Measurements from ENCODE around the gene LRMDA. TPM values are rescaled to one million over a fixed set of nuclear protein-coding genes. Genes with fewer than 3 reads are reported as not detected.

Gene LRMDA
- total RNA-seq, 4 donors from 2014 or later: 2.2 to 7.8 (median 4.5) TPM

DNA sequence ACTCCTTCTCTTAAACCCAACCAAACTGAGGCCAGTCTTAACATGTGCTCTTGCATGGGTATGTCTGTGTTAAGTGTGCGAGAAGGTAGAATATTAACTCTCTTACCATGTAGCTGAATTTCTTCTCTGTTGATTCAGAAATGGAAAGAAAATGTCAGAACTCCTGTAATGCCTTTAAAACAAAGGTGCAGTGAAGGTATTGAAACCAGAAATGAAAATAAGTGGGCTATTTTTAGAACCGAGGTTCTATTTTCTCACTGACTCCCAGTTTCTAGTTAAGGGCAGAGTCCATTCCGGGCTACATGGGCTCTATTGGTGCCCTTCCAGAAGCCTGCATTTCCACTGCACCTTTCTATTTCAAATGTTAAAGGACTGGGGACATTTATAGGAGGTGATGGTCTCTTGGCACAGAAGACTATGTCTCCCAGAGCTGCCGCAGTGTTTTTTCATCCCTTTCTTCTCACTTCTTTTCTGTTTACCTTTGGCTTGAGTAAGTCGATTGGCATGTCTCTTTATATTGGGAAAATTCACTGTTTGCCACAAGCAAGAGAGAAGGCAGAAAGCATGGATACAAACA lies 174.9 kb downstream of the LRMDA start:
- intact Hi-C loops (cut with DNase I; ENCODE audit: low total_unique reads) (no loop called here), in situ Hi-C loops (cut with MboI; ENCODE audit: low pct_ligation_motif_present in 1 of 4, low pct_unique_long_range_greater_than_20kb in 1 of 4, low sequenced_read_pairs in 3 of 4) (no loop called here)
- Histone ChIP-seq H3K36me3 (no peaks in the 10 kb centered on the region), H3K27ac (no peak overlapping the region), H3K27me3 (no peaks in the 10 kb centered on the region), H3K4me1 (peaks cover 0 to 11% (median 5%) of the 10 kb centered on the region in 4 donors), H3K4me3 (no peak overlapping the region), H3K9me3 (no peaks in the 10 kb centered on the region)
- 59 to 72% methylated on average over 5 of the region's 5 CpGs for WGBS, 2 donors (ENCODE audit: low coverage in 1 of 2)
- no peak for DNase-seq
- TF ChIP-seq POLR2A (IDR thresholded peaks at IDR 0.05) (no peak), EP300 (IDR thresholded peaks at IDR 0.05; ENCODE audit: low read depth) (no peak)
- TF ChIP-seq, protein P1, sequence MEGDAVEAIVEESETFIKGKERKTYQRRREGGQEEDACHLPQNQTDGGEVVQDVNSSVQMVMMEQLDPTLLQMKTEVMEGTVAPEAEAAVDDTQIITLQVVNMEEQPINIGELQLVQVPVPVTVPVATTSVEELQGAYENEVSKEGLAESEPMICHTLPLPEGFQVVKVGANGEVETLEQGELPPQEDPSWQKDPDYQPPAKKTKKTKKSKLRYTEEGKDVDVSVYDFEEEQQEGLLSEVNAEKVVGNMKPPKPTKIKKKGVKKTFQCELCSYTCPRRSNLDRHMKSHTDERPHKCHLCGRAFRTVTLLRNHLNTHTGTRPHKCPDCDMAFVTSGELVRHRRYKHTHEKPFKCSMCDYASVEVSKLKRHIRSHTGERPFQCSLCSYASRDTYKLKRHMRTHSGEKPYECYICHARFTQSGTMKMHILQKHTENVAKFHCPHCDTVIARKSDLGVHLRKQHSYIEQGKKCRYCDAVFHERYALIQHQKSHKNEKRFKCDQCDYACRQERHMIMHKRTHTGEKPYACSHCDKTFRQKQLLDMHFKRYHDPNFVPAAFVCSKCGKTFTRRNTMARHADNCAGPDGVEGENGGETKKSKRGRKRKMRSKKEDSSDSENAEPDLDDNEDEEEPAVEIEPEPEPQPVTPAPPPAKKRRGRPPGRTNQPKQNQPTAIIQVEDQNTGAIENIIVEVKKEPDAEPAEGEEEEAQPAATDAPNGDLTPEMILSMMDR (IDR thresholded peaks at IDR 0.05): no peak

DNA sequence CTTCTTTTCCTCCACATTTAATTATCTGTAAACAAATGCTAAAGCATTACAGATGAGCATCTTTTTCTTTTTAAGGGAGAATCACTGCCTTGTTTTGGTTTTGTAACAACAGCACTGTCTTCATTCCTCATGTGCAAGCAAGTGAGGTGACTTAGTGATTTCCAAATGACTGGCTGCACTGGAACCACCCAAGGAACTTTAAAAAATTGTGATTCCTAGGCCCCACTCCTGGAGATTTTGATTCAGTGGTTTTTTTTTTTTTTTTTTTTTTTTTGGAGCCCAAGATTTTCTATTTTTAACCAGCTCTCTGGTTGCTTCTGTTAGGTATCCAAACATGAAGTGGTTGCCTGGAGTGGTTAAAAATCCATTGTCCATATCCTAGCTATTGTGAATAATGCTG lies 176.2 kb downstream of the LRMDA start:
- DNase-seq: no peak
- in situ Hi-C loops (cut with MboI; ENCODE audit: low pct_ligation_motif_present in 1 of 4, low pct_unique_long_range_greater_than_20kb in 1 of 4, low sequenced_read_pairs in 3 of 4) (no loop called here), intact Hi-C loops (cut with DNase I; ENCODE audit: low total_unique reads) (no loop called here)
- Histone ChIP-seq H3K27ac (no peak overlapping the region), H3K9me3 (no peaks in the 10 kb centered on the region), H3K4me3 (no peak overlapping the region), H3K27me3 (no peaks in the 10 kb centered on the region), H3K36me3 (no peaks in the 10 kb centered on the region), H3K4me1 (peaks cover 3 to 24% (median 11%) of the 10 kb centered on the region in 4 donors)
- TF ChIP-seq POLR2AphosphoS5 (IDR thresholded peaks at IDR 0.05) (no peak), EP300 (IDR thresholded peaks at IDR 0.05; ENCODE audit: low read depth) (no peak), POLR2A (IDR thresholded peaks at IDR 0.05) (no peak)
- TF ChIP-seq, protein P1 (IDR thresholded peaks at IDR 0.05): no peak

DNA sequence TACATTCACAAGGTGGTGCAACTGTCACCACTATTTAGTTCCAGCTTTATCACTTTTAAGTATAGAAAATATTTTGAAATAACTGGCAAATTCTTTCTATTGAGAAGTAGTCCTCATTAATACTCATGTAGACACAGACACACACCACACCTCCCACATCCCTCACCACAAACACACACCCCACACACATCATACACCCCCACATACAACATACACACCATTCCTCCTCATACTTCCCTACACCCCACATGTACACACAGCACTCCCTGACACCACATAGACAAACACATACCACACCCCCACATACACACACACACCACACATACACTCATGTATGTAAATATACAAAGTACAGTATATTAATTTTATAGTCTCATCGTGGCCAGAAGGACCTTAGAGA lies 178.8 kb downstream of the LRMDA start:
- Histone ChIP-seq H3K9me3 (no peaks in the 10 kb centered on the region), H3K4me1 (peaks cover 3 to 45% (median 13%) of the 10 kb centered on the region in 4 donors), H3K36me3 (no peaks in the 10 kb centered on the region), H3K4me3 (no peak overlapping the region), H3K27ac (no peak overlapping the region), H3K27me3 (no peaks in the 10 kb centered on the region)
- no peak for DNase-seq
- 0% methylated on average over 1 of the region's 1 CpG for WGBS, 2 donors (ENCODE audit: low coverage in 1 of 2)
- intact Hi-C loops (cut with DNase I; ENCODE audit: low total_unique reads): no loop called here
- no peak for TF ChIP-seq EP300 (IDR thresholded peaks at IDR 0.05; ENCODE audit: low read depth)
- no peak for TF ChIP-seq POLR2A (IDR thresholded peaks at IDR 0.05)
- TF ChIP-seq POLR2AphosphoS5 (IDR thresholded peaks at IDR 0.05): no peak
- TF ChIP-seq, protein P1 (IDR thresholded peaks at IDR 0.05): no peak
- in situ Hi-C loops (cut with MboI; ENCODE audit: low pct_ligation_motif_present in 1 of 4, low pct_unique_long_range_greater_than_20kb in 1 of 4, low sequenced_read_pairs in 3 of 4): no loop called here

DNA sequence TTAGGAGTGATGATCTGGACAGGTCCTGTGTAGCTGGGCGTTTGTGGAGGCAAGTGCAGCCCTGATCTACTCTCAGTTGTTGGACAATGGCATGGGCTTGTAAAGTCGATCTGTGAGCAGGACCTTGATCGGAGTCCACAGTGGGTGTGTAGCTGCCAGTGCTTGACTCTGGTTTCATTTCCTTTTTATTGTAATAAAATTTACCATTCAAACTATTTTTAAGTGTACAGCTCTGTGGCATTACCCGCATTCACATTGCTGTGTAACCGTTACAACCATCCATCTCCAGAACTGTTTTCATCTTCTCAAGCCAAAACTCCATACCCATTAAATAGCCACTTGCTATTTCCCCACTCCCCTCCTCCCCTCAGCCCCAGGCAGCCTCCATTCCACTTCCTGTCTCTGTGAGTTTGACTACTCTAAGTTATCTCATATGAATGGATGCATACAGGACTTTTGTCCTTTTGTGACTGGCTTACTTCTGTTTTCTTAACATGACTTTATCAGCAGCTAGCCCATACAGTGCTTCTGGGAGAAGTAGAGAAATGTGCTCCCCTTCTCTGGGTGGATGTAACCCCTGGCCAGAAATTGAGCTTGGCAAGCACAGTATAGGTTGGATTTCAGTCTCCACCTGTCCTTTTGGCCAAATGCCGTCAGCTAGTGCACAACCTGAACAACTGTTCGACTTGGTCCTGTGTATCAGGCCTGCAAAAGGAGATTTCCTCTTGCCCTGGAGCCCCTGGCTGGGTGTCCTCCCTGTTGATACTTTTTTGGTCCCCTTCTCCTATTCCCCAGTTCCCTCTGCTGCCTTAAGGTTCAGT lies 180.0 kb downstream of the LRMDA start:
- Histone ChIP-seq H3K27ac (peak overlapping the region; percentile 37 to 63 (median 41)), H3K9me3 (no peaks in the 10 kb centered on the region), H3K36me3 (no peaks in the 10 kb centered on the region), H3K4me3 (no peak overlapping the region), H3K4me1 (peaks cover 3 to 43% (median 13%) of the 10 kb centered on the region in 4 donors), H3K27me3 (no peaks in the 10 kb centered on the region)
- in situ Hi-C loops (cut with MboI; ENCODE audit: low pct_ligation_motif_present in 1 of 4, low pct_unique_long_range_greater_than_20kb in 1 of 4, low sequenced_read_pairs in 3 of 4): no loop called here
- intact Hi-C loops (cut with DNase I; ENCODE audit: low total_unique reads): no loop called here
- peak; percentile 46 for DNase-seq
- TF ChIP-seq, protein P1 (IDR thresholded peaks at IDR 0.05): no peak
- TF ChIP-seq POLR2AphosphoS5 (IDR thresholded peaks at IDR 0.05): no peak
- no peak for TF ChIP-seq EP300 (IDR thresholded peaks at IDR 0.05; ENCODE audit: low read depth)
- no peak for TF ChIP-seq POLR2A (IDR thresholded peaks at IDR 0.05)
- WGBS, 2 donors (ENCODE audit: low coverage in 1 of 2): 53 to 62% methylated on average over 5 to 7 of the region's 7 CpGs

All from transverse colon (tissue), 4 donors.